Amniotic stem cell (primary cell): ENCODE measurements around the gene C6orf118.

ENCODE experiments used
- DNase-seq: peaks from one replicate; lab custom pipeline; 2025; lab: John Stamatoyannopoulos, UW

The C6orf118 gene

GRCh38 chr6:165244524-165245247 is 64.7 kb downstream of the C6orf118 start:
- DNase-seq = no peak

- no peak for DNase-seq
These were observed 65.6 kb downstream of the C6orf118 start for GRCh38 chr6:165243801-165244200.

GRCh38 chr6:165236326-165236725 is 73.1 kb downstream of the C6orf118 start:
- no peak for DNase-seq

- DNase-seq = no peak
These were observed 76.5 kb downstream of the C6orf118 start for GRCh38 chr6:165232731-165233488.

- DNase-seq = no peak
These were observed 77.5 kb downstream of the C6orf118 start for GRCh38 chr6:165231581-165232561.

GRCh38 chr6:165231177-165231576 is 78.2 kb downstream of the C6orf118 start:
- no peak for DNase-seq
